ENCODE measurements around the gene NXNL1.

DNA sequence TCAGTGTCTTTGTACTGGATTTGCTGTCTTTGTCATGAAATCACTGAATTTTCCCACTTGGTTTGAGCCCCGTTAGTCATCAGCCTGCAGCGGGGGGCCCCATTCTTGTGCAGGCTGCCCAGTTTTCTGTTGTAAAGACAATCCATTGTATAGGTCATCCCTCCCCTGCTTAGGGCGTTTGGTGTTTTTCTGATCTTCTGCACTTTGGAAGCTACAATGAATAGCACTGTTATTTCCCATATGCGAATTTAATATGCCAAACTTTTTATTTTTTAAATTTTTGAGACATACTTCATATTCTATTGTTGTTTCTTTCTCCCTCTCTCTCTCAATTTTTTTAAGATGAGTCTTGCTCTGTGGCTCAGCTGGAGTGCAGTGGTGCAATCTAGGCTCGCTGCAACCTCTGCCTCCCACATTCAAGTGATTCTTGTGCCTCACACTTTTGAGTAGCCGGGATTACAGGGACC is 18.6 kb upstream of the NXNL1 start:
- TF ChIP-seq, protein P1, sequence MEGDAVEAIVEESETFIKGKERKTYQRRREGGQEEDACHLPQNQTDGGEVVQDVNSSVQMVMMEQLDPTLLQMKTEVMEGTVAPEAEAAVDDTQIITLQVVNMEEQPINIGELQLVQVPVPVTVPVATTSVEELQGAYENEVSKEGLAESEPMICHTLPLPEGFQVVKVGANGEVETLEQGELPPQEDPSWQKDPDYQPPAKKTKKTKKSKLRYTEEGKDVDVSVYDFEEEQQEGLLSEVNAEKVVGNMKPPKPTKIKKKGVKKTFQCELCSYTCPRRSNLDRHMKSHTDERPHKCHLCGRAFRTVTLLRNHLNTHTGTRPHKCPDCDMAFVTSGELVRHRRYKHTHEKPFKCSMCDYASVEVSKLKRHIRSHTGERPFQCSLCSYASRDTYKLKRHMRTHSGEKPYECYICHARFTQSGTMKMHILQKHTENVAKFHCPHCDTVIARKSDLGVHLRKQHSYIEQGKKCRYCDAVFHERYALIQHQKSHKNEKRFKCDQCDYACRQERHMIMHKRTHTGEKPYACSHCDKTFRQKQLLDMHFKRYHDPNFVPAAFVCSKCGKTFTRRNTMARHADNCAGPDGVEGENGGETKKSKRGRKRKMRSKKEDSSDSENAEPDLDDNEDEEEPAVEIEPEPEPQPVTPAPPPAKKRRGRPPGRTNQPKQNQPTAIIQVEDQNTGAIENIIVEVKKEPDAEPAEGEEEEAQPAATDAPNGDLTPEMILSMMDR (IDR thresholded peaks at IDR 0.05), result no peak
- TF ChIP-seq POLR2A (IDR thresholded peaks at IDR 0.05), result no peak
- TF ChIP-seq EP300 (IDR thresholded peaks at IDR 0.05), result no peak
